ENCODE data around the gene HPSE2.

Gene HPSE2

GRCh38 chr10:98609265-98609664 is 626.4 kb downstream of the HPSE2 start:
- Histone ChIP-seq H3K9me3 (ENCODE audit: low read length) (no peaks in the 10 kb centered on the region), H3K4me1 (ENCODE audit: insufficient read depth, low read length) (peaks cover 36% of the 10 kb centered on the region), H3K27ac (ENCODE audit: low read depth, low read length) (peak overlapping the region; percentile 59)

GRCh38 chr10:98608411-98608810 is 627.2 kb downstream of the HPSE2 start:
- Histone ChIP-seq H3K36me3 (ENCODE audit: insufficient read depth, low read length) (no peaks in the 10 kb centered on the region), H3K4me1 (ENCODE audit: insufficient read depth, low read length) (peaks cover 31% of the 10 kb centered on the region), H3K4me3 (ENCODE audit: low read depth in 1 of 2, low read length in 2 of 2) (peak overlapping the region in 1 of 2 donors; percentile 7), H3K9ac (ENCODE audit: low read length) (no peak overlapping the region), H3K9me3 (ENCODE audit: low read length) (no peaks in the 10 kb centered on the region), H3K27ac (ENCODE audit: low read depth, low read length) (peak overlapping the region; percentile 59), H3K27me3 (ENCODE audit: control insufficient read depth in 1 of 2, insufficient read depth in 2 of 2, low read length in 2 of 2) (no peaks in the 10 kb centered on the region)

More at GRCh38 chr10:98609265-98609664, 626.4 kb downstream of the HPSE2 start:
- Histone ChIP-seq H3K4me3 (ENCODE audit: low read depth in 1 of 2, low read length in 2 of 2) (no peak overlapping the region), H3K36me3 (ENCODE audit: insufficient read depth, low read length) (no peaks in the 10 kb centered on the region), H3K9ac (ENCODE audit: low read length) (no peak overlapping the region), H3K27me3 (ENCODE audit: control insufficient read depth in 1 of 2, insufficient read depth in 2 of 2, low read length in 2 of 2) (no peaks in the 10 kb centered on the region)

GRCh38 chr10:98602224-98602623 is 633.4 kb downstream of the HPSE2 start:
- H3K4me3 ChIP-seq (ENCODE audit: low read depth in 1 of 2, low read length in 2 of 2), result no peak overlapping the region
- H3K27me3 ChIP-seq (ENCODE audit: control insufficient read depth in 1 of 2, insufficient read depth in 2 of 2, low read length in 2 of 2), result no peaks in the 10 kb centered on the region
- H3K4me1 ChIP-seq (ENCODE audit: insufficient read depth, low read length), result no peaks in the 10 kb centered on the region
- H3K36me3 ChIP-seq (ENCODE audit: insufficient read depth, low read length), result no peaks in the 10 kb centered on the region
- no peak overlapping the region for H3K9ac ChIP-seq (ENCODE audit: low read length)
- H3K27ac ChIP-seq (ENCODE audit: low read depth, low read length), result no peak overlapping the region
- H3K9me3 ChIP-seq (ENCODE audit: low read length), result no peaks in the 10 kb centered on the region

- Histone ChIP-seq H3K9me3 (ENCODE audit: low read length) (peaks cover 3% of the 10 kb centered on the region), H3K9ac (ENCODE audit: low read length) (no peak overlapping the region), H3K4me1 (ENCODE audit: insufficient read depth, low read length) (no peaks in the 10 kb centered on the region), H3K27me3 (ENCODE audit: control insufficient read depth in 1 of 2, insufficient read depth in 2 of 2, low read length in 2 of 2) (no peaks in the 10 kb centered on the region), H3K36me3 (ENCODE audit: insufficient read depth, low read length) (no peaks in the 10 kb centered on the region), H3K4me3 (ENCODE audit: low read depth in 1 of 2, low read length in 2 of 2) (no peak overlapping the region), H3K27ac (ENCODE audit: low read depth, low read length) (no peak overlapping the region)
Observed at GRCh38 chr10:98599032-98599610, 636.5 kb downstream of the HPSE2 start.

- no peak overlapping the region for H3K4me3 ChIP-seq (ENCODE audit: low read depth in 1 of 2, low read length in 2 of 2)
- no peak overlapping the region for H3K9ac ChIP-seq (ENCODE audit: low read length)
- no peaks in the 10 kb centered on the region for H3K4me1 ChIP-seq (ENCODE audit: insufficient read depth, low read length)
- no peaks in the 10 kb centered on the region for H3K27me3 ChIP-seq (ENCODE audit: control insufficient read depth in 1 of 2, insufficient read depth in 2 of 2, low read length in 2 of 2)
- H3K27ac ChIP-seq (ENCODE audit: low read depth, low read length), result no peak overlapping the region
- H3K36me3 ChIP-seq (ENCODE audit: insufficient read depth, low read length), result no peaks in the 10 kb centered on the region
- peaks cover 3% of the 10 kb centered on the region for H3K9me3 ChIP-seq (ENCODE audit: low read length)
Observed at GRCh38 chr10:98596404-98596803, 639.2 kb downstream of the HPSE2 start.

GRCh38 chr10:98589691-98590090 is 646.0 kb downstream of the HPSE2 start:
- Histone ChIP-seq H3K27me3 (ENCODE audit: control insufficient read depth in 1 of 2, insufficient read depth in 2 of 2, low read length in 2 of 2) (no peaks in the 10 kb centered on the region), H3K4me3 (ENCODE audit: low read depth in 1 of 2, low read length in 2 of 2) (no peak overlapping the region), H3K27ac (ENCODE audit: low read depth, low read length) (no peak overlapping the region)

GRCh38 chr10:98589007-98589406 is 646.6 kb downstream of the HPSE2 start:
- Histone ChIP-seq H3K27me3 (ENCODE audit: control insufficient read depth in 1 of 2, insufficient read depth in 2 of 2, low read length in 2 of 2) (no peaks in the 10 kb centered on the region), H3K27ac (ENCODE audit: low read depth, low read length) (no peak overlapping the region), H3K4me1 (ENCODE audit: insufficient read depth, low read length) (peaks cover 28% of the 10 kb centered on the region), H3K9ac (ENCODE audit: low read length) (no peak overlapping the region), H3K9me3 (ENCODE audit: low read length) (no peaks in the 10 kb centered on the region), H3K4me3 (ENCODE audit: low read depth in 1 of 2, low read length in 2 of 2) (no peak overlapping the region), H3K36me3 (ENCODE audit: insufficient read depth, low read length) (no peaks in the 10 kb centered on the region)

More at GRCh38 chr10:98589691-98590090, 646.0 kb downstream of the HPSE2 start:
- no peaks in the 10 kb centered on the region for H3K36me3 ChIP-seq (ENCODE audit: insufficient read depth, low read length)
- no peak overlapping the region for H3K9ac ChIP-seq (ENCODE audit: low read length)
- peaks cover 28% of the 10 kb centered on the region for H3K4me1 ChIP-seq (ENCODE audit: insufficient read depth, low read length)
- no peaks in the 10 kb centered on the region for H3K9me3 ChIP-seq (ENCODE audit: low read length)

- H3K9me3 ChIP-seq (ENCODE audit: low read length), result no peaks in the 10 kb centered on the region
- H3K27me3 ChIP-seq (ENCODE audit: control insufficient read depth in 1 of 2, insufficient read depth in 2 of 2, low read length in 2 of 2), result no peaks in the 10 kb centered on the region
- H3K9ac ChIP-seq (ENCODE audit: low read length), result no peak overlapping the region
- H3K36me3 ChIP-seq (ENCODE audit: insufficient read depth, low read length), result no peaks in the 10 kb centered on the region
- H3K27ac ChIP-seq (ENCODE audit: low read depth, low read length), result peak overlapping the region; percentile 41
- no peak overlapping the region for H3K4me3 ChIP-seq (ENCODE audit: low read depth in 1 of 2, low read length in 2 of 2)
- peaks cover 28% of the 10 kb centered on the region for H3K4me1 ChIP-seq (ENCODE audit: insufficient read depth, low read length)
Observed at GRCh38 chr10:98587156-98587837, 648.4 kb downstream of the HPSE2 start.

GRCh38 chr10:98586096-98586495 is 649.6 kb downstream of the HPSE2 start:
- H3K4me3 ChIP-seq (ENCODE audit: low read depth in 1 of 2, low read length in 2 of 2), result no peak overlapping the region
- no peaks in the 10 kb centered on the region for H3K9me3 ChIP-seq (ENCODE audit: low read length)
- H3K4me1 ChIP-seq (ENCODE audit: insufficient read depth, low read length), result peaks cover 28% of the 10 kb centered on the region
- no peaks in the 10 kb centered on the region for H3K36me3 ChIP-seq (ENCODE audit: insufficient read depth, low read length)
- H3K27ac ChIP-seq (ENCODE audit: low read depth, low read length), result no peak overlapping the region
- H3K9ac ChIP-seq (ENCODE audit: low read length), result no peak overlapping the region
- H3K27me3 ChIP-seq (ENCODE audit: control insufficient read depth in 1 of 2, insufficient read depth in 2 of 2, low read length in 2 of 2), result no peaks in the 10 kb centered on the region

- Histone ChIP-seq H3K36me3 (ENCODE audit: insufficient read depth, low read length) (no peaks in the 10 kb centered on the region), H3K9me3 (ENCODE audit: low read length) (no peaks in the 10 kb centered on the region), H3K9ac (ENCODE audit: low read length) (no peak overlapping the region)
Observed at GRCh38 chr10:98582363-98582762, 653.3 kb downstream of the HPSE2 start.

GRCh38 chr10:98577578-98577977 is 658.1 kb downstream of the HPSE2 start:
- Histone ChIP-seq H3K4me3 (ENCODE audit: low read depth in 1 of 2, low read length in 2 of 2) (no peak overlapping the region), H3K27me3 (ENCODE audit: control insufficient read depth in 1 of 2, insufficient read depth in 2 of 2, low read length in 2 of 2) (no peaks in the 10 kb centered on the region)

More at GRCh38 chr10:98582363-98582762, 653.3 kb downstream of the HPSE2 start:
- Histone ChIP-seq H3K4me3 (ENCODE audit: low read depth in 1 of 2, low read length in 2 of 2) (no peak overlapping the region), H3K27ac (ENCODE audit: low read depth, low read length) (no peak overlapping the region), H3K27me3 (ENCODE audit: control insufficient read depth in 1 of 2, insufficient read depth in 2 of 2, low read length in 2 of 2) (no peaks in the 10 kb centered on the region), H3K4me1 (ENCODE audit: insufficient read depth, low read length) (peaks cover 13% of the 10 kb centered on the region)

GRCh38 chr10:98577168-98577567 is 658.5 kb downstream of the HPSE2 start:
- peaks cover 4% of the 10 kb centered on the region for H3K4me1 ChIP-seq (ENCODE audit: insufficient read depth, low read length)
- no peaks in the 10 kb centered on the region for H3K9me3 ChIP-seq (ENCODE audit: low read length)
- no peak overlapping the region for H3K4me3 ChIP-seq (ENCODE audit: low read depth in 1 of 2, low read length in 2 of 2)
- no peak overlapping the region for H3K9ac ChIP-seq (ENCODE audit: low read length)
- H3K27ac ChIP-seq (ENCODE audit: low read depth, low read length), result no peak overlapping the region
- H3K36me3 ChIP-seq (ENCODE audit: insufficient read depth, low read length), result no peaks in the 10 kb centered on the region
- H3K27me3 ChIP-seq (ENCODE audit: control insufficient read depth in 1 of 2, insufficient read depth in 2 of 2, low read length in 2 of 2), result no peaks in the 10 kb centered on the region

More at GRCh38 chr10:98577578-98577977, 658.1 kb downstream of the HPSE2 start:
- Histone ChIP-seq H3K9ac (ENCODE audit: low read length) (no peak overlapping the region), H3K9me3 (ENCODE audit: low read length) (no peaks in the 10 kb centered on the region), H3K27ac (ENCODE audit: low read depth, low read length) (no peak overlapping the region), H3K4me1 (ENCODE audit: insufficient read depth, low read length) (peaks cover 4% of the 10 kb centered on the region), H3K36me3 (ENCODE audit: insufficient read depth, low read length) (no peaks in the 10 kb centered on the region)

Data from muscle layer of colon (tissue), 2 donors.